Measurements from ENCODE around the gene SDK2. TPM values are rescaled to one million over a fixed set of nuclear protein-coding genes. Genes with fewer than 3 reads are reported as not detected.
A peak's percentile ranks its signal among the peaks of the same experiment; 100 is the strongest.

Gene SDK2
- total RNA-seq, 1 experiment from 2014 or later: 0.46 TPM

DNA sequence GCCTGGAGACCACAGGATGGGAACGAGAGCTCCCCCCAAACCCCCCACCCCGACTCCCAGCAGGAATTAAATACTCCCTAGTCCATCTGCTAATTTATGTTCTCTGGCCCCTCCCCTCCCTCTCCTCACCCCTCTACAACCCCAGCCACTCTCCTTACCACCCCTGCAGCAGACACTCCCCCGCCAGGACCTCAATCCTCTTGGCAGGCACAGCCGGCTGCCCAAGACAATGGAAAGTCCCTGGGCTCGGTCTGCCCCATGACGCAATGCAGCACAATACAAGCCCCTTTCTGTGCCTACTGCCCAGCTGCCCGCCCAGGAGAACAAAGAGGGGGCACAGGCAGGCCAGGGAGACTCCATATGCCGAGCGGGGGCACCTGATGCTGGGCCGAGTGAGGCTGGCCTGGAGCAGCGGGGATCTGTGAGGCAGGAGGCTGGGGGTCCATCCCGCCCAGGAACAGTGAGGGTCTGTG is 302.2 kb downstream of the SDK2 start:
- peak; percentile 89 for DNase-seq (ENCODE audit: low spot score)

- DNase-seq (ENCODE audit: low spot score): no peak
These were observed 302.7 kb downstream of the SDK2 start for GRCh38 chr17:73341350-73342049.

- DNase-seq (ENCODE audit: low spot score): peak; percentile 99
These were observed 304.1 kb downstream of the SDK2 start for GRCh38 chr17:73340093-73340596.

DNA sequence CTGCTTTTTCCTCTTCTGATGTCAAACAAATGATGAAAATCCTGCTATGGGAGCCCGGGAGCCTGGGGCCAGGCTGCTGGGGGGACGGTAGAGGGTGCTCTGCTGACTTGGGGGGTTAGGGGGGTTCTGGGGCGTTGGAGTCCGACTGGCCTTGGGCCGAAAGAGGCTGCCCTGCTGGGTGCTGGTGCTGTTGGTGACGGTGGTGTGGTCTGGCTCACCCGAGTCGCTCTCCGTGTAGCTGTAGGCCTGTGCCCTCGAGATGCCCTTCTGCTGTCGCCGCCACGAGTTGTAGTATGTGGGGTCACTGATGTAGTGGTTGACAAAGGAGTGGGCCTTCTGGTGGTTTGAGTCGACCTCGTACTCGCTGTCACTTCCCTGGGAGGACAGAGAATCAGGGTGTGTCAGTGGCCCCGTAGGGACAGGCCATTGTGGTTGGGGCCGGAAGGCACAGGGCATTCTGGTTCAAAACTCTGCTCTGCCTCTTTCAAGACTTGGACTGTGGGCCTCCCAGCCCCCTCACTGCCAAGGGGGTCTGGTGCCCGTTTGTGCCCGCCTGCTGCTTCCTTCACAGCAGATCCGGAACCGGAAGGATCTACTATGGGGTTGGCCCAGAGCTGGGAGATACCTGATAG is 305.6 kb downstream of the SDK2 start:
- DNase-seq (ENCODE audit: low spot score): no peak

GRCh38 chr17:73338050-73338521 is 306.2 kb downstream of the SDK2 start:
- peak; percentile 75 for DNase-seq (ENCODE audit: low spot score)

- DNase-seq (ENCODE audit: low spot score): no peak
These were observed 306.9 kb downstream of the SDK2 start for GRCh38 chr17:73337330-73337710.

- no peak for DNase-seq (ENCODE audit: low spot score)
These were observed 307.6 kb downstream of the SDK2 start for GRCh38 chr17:73336408-73337329.

DNA sequence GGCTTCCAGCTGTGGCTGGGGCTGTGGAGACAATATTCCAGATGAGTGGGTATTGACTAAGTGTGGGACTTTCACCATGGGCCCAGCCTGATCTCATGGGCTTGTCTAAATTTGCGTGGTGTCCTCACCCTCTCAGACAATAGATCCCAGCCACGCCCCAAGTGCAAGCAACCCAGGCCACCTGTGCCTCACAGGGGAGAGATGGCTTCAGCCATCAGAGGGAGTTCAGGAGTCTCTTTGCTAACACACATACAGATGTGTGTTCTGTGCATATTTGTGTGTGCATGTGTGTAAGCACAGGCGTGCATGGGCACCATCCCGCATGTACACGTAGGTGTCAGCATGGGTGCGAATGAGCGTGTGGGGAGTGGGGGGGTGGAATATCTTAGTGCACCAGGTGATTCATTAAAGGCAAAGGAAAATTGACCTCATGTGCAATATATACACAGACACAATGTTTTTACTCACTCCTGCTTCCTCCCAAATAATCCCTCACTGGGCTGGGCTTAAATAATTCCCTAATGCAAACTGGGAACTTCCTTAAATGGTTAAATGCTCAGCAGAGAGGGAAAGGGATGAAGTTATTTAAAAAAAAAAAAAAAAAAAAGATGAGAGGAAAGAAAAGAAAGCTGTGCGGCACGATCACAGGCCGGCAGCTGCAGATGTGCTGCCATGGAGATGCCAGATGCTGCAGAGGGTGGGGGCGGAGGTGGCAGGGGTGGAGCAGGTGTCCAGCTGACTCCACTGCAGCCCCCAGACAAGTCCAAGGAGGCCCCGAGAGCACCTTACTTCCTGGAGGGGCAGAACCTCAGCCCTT is 308.4 kb downstream of the SDK2 start:
- DNase-seq (ENCODE audit: low spot score): no peak

- no peak for DNase-seq (ENCODE audit: low spot score)
These were observed 309.3 kb downstream of the SDK2 start for GRCh38 chr17:73334771-73335513.

GRCh38 chr17:73333445-73333844 is 310.8 kb downstream of the SDK2 start:
- peak; percentile 63 for DNase-seq (ENCODE audit: low spot score)

DNA sequence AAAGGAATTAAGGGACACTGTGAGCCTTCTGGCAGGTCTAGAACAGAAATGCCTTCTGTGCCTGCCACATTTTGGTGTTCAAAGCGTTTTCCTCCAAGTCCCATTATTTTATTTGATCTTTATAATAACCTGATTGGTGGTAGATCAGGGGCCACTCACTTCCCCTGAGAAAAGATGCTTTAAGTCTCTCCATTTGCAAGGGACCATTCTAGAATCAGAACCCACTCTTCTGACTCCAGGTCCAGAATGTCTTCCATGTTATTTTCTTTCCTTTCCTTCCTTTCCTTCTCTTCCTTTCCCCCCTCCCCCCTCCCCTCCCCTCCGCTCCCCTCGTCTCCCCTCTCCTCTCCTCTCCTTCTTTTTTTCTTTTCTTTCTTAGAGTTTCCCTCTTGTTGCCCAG is 313.2 kb downstream of the SDK2 start:
- no peak for DNase-seq (ENCODE audit: low spot score)

DNA sequence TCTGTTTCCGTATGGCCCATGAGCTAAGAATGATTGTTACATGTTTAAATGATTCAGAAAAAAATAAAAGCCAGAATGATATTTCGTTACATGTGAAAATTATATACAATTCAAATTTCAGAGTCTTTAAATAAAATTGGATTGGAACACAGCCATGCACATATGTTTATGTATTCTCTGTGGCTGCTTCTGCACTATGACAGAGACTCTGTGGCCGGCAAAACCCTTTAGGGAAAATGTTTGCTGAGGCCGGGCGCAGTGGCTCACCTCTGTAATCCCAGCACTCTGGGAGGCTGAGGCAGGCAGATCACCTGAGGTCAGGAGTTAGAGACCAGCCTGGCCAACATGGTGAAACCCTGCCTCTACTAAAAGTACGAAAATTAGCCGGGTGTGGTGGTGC is 316.6 kb downstream of the SDK2 start:
- DNase-seq (ENCODE audit: low spot score): no peak

DNA sequence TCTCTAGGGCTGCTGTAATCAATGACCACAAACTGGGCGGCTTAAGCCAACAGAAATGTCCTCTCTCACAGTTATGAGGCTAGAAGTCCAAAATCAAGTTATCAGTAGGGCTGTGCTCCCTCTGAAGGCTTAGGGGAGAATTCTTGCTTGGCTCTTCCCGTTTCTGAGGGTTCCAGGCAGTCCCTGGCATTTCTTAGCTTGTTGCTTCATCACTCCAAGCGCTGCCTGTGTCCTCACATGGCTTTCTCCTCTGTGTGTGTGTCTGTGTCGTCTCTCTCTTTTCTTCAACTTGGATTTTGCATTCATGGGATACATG is 318.8 kb downstream of the SDK2 start:
- no peak for DNase-seq (ENCODE audit: low spot score)

DNA sequence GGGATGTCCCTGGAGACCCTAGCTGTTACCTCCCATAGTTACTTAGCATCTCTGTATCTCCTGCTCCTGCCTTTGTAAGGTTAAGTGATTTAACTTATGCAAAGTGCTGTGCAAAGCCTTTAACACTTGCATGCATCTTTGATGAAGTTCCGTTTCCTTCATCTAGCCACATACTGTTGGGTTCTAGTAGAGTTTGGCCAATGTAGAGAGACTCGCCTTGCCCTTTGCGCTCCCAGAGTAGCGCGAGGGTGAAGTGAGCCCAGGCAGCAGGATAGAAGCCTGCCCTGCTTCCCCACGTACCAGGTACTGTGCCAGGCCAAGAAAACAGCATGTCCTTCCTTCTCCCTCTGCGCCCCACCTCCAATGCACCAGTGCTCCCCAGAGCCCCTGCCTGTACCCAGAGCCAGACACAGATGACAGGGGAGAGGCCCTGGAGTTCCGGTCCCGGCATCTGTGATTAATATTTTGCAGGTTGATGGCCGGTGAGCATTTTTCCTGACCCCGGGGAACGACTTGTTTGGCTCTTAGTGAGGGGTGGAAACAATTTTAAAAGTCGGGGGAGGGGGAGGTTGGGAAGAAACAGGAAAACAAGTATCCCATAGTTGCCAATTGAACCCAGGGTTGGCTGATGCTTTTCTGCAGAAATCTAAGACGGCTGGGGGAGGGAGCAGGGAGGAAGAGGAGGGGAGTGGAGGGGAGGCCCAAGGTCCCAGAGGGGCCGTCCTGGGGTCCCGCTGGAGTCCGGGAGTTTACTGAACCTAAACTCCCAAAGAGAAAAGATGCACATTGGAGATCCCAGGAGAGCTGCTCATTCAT is 319.3 kb downstream of the SDK2 start:
- no peak for DNase-seq (ENCODE audit: low spot score)

DNA sequence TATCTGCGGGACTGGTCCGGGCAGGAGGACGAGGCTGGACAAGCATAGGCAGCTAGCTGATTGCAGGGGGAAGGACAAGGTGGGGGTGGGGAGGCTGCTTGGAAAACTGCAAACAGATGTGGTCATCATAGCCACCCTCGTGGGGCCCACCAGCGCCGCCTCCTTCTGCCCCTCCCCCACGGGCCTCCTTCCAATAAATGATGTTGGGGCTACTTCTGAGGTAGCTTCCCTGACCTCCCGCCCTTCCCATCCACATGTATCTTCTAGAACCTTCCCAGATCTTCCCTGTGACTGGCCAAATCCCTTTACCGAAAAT is 320.1 kb downstream of the SDK2 start:
- DNase-seq (ENCODE audit: low spot score): no peak

GRCh38 chr17:73323409-73324159 is 320.7 kb downstream of the SDK2 start:
- no peak for DNase-seq (ENCODE audit: low spot score)

GRCh38 chr17:73320601-73321264 is 323.5 kb downstream of the SDK2 start:
- no peak for DNase-seq (ENCODE audit: low spot score)

DNA sequence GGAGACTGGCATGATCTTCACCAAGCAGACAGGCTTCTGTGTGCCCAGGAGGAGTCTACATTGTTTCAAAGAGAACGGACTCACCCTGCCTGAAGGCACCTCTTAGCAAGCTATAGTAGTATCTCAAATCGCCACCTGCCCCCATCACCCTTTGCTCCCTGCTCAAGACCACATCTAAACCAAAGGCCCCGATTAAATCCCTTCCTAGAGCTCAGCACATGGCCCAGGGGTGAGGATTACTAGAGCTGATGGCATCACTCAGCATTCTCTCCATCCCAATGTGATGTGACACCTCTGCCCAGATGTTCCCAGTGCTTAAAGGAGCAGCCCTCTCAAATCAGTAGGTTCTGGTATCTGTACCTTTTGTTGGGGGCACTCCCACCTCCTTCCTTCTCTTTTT is 324.5 kb downstream of the SDK2 start:
- DNase-seq (ENCODE audit: low spot score): no peak

GRCh38 chr17:73318836-73319235 is 325.4 kb downstream of the SDK2 start:
- no peak for DNase-seq (ENCODE audit: low spot score)

Data from H4 (cell line).